Activated CD4-positive, alpha-beta T cell treated with anti-CD3 and anti-CD28 coated beads for 1 hour (primary cell): ENCODE measurements around the gene OR52A1.
"Not testable (repeated sequence)": the region's sequence is repeated elsewhere in the genome, so short reads cannot be mapped to it uniquely, and the experiment has no call there.

Experiments
- DNase-seq: peaks from one replicate; pipeline ENCODE4 v3.0.0-alpha.2; 2020

The OR52A1 gene

DNA sequence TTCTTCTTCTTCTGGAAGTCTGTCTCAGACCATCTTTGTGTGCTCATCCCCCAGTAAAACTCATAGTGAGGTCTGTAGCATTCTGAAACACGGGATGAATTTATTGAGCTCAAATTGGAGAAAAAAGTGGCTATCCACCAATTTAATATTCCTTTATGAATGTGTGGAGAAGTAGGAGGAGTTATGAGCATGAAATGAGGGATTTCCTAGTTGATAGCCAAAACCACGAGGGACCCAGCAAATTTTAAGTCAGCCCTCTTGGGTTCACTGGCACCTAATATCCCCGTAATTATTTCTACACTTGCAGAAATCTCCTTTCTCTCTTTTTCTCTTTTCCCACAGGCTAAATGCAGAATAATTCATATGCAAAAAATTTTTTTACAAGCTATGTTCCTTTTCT is at the start of gene OR52A1:
Gene OR52A1 (minus strand): TSS at position 101 of the 400 bp plus-strand sequence. CDS start 2,388 bp downstream, outside the sequence.
- no peak for DNase-seq

DNA sequence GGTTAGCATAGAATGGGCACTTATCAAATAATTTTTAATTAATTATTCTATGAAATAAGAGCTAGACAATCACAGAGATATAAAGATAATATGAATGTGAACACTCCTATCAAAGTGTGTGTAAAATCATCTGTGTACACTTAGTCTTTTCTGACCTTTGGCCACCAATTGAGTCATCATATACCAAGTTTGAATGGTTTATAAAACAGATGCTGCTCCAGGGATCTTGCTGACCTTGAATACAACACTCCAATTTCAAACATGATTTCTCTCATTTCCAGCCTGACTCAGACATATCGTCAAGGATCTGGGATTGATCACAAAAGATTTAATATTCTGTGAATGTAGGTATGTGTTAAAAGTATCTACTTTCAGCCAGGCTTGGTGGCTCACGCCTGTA is 48.8 kb upstream of the OR52A1 start:
- no peak for DNase-seq

DNA sequence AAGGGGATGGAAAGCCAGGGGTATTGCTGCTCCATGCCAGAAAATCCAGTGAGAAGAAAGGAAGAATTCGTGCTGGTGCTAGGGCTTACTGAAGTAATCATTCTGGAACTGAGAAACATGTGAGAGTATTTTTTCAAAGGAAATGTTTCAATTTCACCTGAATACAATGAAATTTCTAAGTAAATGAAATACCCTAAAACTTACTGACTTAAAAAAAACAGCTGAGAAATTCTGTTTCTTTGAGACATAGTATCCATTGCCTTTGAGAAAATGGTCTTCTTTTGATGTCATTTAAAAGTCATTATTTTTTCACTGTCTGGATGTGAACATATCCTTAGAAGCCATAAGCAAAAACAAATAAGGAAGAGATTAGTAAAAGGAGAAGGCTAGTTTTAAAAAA is 46.0 kb upstream of the OR52A1 start, which contains the start of gene OR51V1:
Gene OR51V1 (minus strand): TSS at position 101 of the 400 bp plus-strand sequence. CDS start 0 bp downstream, at position 101.
- no peak for DNase-seq

DNA sequence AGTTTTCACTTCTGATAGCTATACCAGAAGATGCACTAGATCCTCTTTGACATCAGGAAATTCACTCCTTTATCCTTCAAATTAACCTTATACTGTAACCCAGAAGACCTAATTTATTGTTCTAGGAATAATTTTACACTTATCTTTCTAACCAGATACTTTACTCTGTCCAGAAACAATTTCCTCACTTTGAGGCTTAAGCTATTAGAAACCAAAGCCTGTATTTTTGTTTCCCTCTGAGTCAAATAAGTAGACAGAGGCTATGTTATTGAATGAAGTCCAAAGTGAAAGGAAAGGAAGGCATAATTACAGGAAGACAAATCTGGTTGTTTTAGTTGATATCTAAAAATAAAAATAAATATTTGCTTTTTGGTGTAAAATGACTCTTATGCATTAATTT is 43.7 kb upstream of the OR52A1 start:
- no peak for DNase-seq

DNA sequence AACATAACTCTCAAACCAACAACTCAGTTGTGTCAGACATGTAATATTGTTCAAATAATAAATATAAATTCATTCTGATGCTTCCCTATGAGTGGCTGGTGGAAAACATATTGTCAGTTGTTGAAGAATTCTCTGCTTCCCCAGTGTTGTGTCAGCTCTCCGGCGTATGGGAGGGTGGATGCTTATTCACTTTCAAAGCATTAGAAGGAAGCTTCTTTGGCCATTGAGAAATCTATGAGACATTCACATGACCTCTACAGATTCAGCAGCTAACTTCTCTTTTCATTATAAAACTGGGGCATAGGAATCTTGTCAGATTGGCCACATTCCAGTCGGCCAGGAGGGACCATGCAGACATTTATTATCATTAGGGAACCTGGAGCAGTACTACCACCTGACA is 43.0 kb upstream of the OR52A1 start:
- no peak for DNase-seq

DNA sequence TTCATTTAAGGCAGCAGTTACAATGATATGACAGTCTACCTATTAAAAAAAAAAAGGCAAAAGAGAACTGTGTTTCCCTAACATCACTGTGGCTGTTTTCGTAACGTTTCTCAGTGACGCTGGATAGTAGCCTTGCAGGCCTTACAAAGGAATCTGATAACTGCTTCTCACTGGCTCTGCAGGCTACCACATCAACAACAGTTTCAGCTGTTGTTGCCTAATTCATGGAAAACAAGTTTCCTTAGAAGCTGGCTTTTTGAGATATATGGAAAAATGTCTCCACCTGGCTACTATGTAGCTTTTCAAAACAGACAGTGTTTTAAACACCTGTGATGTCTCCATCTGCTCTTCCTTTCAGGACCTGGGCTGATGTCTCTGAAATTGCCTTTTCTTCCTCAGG is 42.2 kb upstream of the OR52A1 start:
- DNase-seq, result no peak

DNA sequence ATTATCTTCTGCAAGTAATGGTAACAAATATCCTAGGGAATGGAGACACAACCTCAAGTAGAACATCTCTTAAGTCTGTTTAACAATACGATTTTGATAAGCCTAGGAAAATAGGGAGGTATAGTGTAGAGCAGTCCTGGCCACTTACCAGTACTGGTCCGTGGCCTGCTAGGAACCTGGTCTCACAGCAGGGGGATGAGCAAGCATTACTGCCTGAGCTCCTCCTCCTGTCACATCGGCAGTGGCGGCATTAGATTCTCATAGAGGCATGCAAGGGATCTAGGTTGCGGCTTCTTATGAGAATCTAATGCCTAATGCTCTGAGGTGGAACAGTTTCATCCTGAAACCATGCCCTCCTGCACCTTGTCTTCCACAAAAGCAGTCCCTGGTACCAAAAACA is 41.5 kb upstream of the OR52A1 start:
- DNase-seq, result no peak

DNA sequence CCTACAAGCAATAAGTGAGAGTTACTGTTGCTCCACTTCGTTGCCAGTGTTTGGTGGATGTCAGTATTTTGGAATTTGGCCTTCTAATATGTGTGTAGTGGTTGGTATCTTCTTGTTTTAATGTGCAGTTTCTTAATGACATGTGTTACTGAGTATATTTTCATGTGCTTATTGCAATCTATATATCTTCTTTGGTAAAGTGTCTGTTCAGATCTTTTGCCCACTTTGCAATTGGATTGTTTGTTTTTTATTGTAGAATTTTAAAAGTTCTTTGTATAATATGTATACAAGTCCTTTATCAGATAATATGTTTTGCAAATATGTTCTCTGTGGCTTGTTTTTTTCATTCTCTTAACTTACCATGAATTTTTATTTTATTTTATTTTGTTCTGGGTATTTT is 38.2 kb upstream of the OR52A1 start:
- no peak for DNase-seq

DNA sequence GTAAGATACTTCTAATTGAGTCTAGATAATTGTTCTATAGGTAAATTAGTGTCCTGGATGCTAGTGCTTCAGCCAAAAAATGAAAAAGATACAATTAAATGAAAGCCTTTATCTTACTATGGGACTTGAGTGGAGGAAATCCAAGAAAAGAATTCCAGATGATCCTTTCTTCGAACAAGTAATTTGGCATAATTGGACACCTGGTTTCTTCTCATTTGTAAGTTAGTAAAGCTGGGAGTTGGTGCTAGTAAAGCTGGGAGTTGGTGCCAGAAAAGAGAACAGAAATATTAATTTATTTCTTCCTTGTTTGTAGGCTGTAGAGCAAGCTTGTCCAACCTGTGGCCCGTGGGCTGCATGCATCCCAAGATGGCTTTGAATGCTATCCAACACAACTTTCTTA is 33.6 kb upstream of the OR52A1 start:
- no peak for DNase-seq

DNA sequence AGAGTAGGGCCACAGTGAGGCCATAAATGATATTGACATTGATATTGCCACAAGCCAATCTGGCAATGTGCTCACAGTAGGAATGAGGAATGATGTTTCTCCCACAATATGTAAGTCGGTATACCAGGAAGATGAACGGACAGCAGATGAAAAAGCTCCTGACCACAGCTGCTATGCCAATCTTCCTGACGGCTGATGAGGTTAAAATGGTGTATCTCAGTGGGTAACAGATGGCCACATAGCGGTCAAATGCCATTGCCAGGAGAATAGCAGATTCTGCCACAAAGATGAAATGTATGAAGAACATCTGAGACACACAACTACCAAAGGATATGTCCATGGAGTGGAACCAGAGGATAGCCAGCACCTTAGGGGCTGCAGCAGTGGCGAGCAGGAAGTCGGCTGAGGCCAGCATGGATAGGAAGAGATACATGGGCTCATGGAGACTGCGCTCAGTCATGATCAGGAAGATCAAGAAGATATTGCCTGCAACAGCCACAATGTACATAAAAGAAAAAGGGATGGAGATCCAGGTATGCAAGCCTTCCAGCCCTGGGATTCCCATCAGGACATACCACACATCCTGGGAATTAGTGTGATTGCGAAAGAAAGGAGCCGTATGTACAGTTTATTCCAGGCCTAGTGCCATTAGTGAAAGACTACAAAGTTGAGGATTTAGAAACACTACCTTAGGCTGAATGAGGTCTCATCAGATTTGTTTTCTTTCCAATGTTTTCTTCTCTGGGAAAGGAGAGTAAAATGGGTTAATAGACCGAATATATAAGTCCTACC is 23.7 kb upstream of the OR52A1 start:
- DNase-seq, result no peak

DNA sequence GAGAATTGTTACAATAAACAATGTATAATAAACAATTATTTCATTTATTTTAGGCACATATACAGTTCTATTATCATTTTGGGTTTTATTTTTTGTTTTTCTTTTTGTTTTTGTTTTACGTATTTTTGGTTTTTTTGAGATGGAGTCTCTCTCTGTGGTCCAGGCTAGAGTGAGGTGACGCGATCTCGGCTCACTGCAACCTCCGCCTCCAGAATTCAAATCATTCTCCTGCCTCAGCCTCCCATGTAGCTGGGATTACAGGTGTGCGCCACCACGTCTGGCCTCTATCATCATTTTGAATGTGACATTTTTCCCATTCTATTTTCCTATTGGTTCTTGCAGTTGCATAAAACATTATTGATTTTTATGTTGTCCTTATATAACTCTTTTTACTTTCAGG is 20.4 kb upstream of the OR52A1 start:
- DNase-seq, result no peak

DNA sequence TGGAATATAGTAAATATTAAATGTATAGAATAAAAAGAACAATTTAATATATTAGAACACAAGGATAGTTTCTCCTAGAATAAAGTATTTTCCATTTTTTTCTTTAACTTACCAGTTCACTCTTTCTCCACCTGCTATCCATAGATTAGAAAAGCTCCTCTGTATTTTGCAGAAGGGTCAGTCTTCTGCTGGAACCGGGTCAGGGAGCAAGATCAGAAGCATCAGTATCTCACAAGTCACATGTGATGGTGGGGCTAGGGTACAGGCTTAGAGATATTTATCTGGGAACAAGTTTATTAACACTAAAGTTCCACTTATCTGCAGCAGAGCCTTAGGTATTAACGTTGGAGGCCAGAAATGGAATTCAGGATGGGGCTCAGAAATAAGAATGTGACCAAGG is 17.3 kb upstream of the OR52A1 start:
- DNase-seq, result no peak

DNA sequence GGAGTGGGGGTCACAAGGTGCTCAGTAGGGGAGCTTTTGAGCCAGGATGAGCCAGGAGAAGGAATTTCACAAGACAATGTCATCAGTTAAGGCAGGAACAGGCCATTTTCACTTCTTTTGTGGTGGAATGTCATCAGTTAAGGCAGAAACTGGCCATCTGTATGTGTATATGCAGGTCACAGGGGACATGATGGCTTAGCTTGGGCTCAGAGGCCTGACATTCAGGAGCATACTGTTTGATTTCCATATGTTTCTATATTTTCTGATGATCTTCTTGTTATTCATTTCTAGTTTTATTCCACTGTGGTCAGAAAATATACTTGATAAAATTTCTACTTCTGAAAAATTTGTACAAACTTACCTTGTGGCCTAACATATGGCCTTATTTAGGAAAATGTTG is 11.3 kb upstream of the OR52A1 start:
- not testable (repeated sequence) for DNase-seq

DNA sequence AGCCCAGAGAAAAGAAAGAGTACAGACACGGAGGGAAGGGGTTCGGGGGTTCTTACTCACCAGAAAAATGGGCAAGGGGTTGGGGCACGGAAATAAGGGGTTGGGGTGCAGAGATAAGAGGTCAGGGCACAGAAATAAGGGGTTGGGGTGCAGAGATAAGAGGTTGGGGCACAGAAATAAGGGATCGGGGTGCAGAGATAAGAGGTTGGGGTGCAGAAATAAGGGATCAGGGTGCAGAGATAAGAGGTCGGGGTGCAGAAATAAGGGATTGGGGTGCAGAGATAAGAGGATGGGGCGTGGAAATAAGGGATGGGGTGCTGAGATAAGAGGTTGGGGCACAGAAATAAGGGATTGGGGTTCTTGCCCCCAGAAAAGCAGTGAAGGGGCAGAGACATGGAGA is 10.2 kb upstream of the OR52A1 start:
- DNase-seq, result not testable (repeated sequence)

DNA sequence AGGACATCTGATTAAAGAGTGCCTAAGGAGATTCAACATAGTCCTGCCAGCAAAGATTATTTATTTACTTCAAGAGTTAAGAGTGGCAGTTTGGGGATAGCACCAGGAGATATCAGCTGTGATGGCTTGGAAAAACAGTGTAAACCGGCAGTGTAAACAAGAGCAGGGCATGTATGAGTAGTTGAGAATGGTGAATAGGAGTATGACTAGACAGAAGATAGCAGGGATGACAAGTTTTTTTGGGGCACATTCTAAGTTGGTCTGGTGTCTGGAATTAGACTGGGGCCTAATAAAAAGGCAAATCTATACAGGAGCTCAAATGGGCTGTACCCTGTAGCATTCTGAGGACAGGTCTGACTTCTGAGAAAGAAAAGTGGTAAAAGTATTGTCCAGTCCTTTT is 6.5 kb upstream of the OR52A1 start:
- not testable (repeated sequence) for DNase-seq

DNA sequence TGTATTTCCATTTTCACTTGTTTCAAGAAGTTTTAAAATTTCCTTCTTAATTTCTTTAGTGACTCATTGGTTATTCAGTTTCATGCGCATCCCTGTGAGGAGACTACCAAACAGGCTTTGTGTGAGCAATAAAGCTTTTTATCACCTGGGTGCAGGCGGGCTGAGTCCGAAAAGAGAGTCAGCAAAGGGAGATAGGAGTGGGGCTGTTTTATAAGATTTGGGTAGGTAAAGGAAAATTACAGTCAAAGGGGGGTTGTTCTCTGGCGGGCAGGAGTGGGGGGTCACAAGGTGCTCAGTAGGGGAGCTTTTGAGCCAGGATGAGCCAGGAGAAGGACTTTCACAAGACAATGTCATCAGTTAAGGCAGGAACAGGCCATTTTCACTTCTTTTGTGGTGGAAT is 5.7 kb upstream of the OR52A1 start:
- DNase-seq, result not testable (repeated sequence)

DNA sequence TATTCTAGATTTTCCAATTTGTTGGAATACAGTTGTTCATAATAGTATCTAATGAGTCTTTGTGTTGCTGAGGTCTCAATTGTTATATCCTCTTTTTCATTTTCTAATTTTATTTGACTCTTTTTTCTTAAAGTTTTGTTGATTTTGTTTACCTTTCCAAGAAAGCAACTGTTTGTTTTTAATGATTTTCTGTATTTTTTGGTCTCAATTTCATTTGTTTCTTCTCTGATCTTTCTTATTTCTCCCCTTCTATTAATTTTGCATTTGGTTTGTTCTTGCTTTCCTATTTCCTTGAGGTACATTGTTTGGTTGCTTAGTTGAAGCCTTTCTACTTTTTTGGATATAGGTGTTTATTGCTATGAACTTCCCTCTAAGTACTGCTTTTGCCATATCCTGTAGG is 5.2 kb upstream of the OR52A1 start:
- no peak for DNase-seq

DNA sequence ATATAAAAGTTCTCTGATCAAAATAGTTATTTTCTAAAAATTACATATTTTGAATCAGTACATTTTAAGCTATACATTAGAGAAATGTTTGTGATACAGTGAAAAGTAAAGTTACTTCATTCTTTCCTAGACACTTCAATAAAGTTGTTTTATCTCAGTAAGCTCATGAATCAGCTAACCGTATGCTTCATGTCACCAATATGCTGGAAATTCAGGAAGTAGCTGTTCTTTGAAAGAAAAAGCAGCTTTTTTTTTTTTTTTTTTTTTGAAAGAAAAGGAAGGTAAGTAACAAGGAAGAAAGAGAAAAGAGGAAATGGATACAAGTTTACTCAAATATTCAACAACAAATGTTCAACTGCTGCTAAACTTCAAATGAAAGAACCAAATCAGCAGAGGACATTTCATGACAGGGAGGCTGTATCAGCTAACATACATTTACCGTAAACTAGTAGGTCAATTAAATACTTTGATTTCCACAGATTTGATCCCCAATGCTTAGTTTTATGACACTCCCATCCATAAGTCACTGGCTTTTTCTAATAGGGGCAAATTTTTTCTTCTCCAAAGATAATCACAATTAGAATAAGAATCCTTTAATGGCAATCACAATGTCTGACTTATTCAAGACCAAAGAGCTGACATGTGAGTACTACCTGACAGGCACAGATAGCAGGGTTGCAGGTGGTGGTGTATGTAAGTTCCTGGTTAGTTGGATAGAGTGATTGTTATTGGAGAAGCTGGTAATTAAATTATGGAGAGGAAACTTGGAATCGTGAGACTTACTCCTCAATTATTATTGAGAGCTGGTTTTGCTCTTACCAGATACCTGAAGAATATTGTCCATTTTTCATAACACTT is 754 bp downstream of the OR52A1 start:
- DNase-seq, result no peak

DNA sequence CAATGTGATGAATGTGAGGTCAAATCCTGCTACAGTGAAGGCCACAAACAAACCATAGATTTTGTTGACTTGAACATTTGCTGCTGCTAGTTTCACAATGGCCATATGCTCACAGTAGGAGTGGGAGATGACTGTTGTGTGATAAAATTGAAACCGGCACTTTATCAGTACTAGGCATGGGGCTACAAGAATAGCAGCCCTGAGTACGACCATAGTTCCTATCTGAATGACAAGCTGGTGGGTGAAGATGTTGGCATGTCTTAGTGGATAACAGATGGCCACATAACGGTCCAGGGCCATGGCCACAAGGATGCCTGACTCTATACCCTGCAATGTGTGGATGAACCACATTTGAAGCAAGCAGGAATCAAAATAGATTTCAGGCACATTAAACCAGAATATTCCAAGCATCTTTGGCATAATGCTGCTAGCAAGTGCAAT is 2.8 kb downstream of the OR52A1 start:
- no peak for DNase-seq

DNA sequence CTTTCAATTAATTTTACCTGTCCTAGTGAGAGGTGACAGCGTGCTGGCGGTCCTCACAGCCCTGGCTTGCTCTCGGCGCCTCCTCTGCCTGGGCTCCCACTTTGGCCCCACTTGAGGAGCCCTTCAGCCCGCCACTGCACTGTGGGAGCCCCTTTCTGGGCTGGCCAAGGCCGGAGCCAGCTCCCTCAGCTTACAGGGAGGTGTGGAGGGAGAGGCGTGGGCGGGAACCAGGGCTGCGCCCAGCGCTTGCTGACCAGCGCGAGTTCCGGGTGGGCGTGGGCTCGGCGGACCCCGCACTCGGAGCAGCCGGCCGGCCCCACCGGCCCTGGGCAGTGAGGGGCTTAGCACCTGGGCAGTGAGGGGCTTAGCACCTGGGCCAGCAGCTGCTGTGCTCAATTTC is 10.4 kb downstream of the OR52A1 start:
- DNase-seq, result not testable (repeated sequence)

DNA sequence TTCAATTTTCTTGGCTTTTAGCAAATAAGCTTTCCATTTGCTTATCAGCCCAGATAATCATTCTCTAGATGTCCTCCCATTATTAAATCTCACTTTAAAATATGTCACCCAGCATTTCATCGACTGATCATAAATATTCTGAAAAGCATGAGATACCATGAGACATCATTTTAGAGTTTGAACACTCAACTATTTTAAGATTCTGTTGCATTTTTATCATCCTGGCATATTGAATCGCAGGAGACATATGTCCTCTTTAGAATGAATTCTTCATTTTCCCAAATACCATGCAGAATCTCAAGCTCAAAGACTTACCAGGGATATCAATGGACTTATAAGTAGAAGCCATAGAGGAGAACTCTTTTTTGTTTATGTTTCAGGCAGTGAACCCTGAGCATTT is 16.6 kb downstream of the OR52A1 start, which contains the start of gene OR52A5:
Gene OR52A5 (minus strand): TSS at position 361 of the 400 bp plus-strand sequence. CDS start 5,714 bp downstream, outside the sequence.
- DNase-seq, result no peak

DNA sequence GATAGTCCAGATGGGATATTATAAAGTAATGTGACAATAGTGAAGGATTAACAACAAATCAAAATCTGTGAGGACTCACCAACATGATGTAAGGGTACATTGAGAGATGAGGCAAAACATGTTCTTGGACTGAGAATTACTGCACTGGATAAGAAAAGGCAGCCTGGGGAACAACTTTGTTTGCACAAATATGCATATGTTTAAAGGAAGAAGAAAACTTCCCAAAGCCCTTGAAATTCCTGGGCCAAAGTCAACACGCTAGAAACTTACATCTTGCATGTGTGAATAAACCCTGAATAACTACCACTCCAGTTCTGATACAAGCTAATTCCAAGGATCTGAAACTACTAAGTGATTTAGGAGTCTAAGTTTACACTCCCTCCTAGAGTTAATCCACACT is 17.5 kb downstream of the OR52A1 start:
- no peak for DNase-seq

DNA sequence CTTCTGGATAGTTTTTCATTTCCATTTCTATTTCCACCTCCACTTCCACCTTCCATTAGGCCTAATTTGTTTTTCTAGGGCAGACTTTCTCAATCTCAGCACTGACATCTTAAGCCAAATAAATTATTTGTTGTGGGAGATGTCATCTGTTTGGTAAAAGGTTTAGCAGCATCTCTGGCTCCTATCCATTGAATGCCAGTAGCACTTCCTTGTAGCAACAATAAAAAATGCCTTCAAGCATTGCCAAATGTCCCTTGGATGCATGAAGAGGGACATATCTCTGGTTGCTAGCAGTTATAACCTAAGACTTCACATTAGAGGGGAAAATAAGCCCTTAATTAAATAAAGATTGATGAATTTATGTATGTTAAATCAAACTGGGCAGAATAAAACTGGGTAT is 18.3 kb downstream of the OR52A1 start:
- DNase-seq, result no peak
